GM19467 (cell line): ENCODE results near the gene SALL1.

ENCODE experiments used
- ATAC-seq: cut with Tn5 transposase; IDR thresholded peaks from one replicate; pipeline ENCODE4 v1.9.1; 2021; ENCODE audit warnings: mild to moderate bottlenecking, moderate library complexity; ENCODE audit not compliant: unreplicated experiment

SALL1 gene

DNA sequence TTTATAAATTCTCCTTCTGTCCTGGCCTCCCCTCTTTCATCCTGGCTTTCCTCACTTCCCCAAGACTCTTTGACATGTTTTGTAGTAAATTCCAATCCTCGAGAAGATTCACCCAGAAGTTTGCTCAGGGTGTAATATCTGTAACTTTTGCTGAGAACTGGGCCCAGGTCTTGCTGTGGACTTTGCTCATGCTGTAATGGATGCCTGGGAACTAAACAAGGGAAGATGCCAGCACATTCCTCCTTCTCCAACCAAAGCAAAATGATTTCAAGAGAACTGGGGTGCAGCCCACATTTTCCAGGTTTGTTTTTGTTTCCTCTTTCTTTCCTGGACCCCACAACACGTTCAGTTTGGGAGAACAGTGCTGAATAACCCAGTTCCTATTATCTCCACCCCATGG is 6.6 kb upstream of the SALL1 start:
- ATAC-seq: no peak

DNA sequence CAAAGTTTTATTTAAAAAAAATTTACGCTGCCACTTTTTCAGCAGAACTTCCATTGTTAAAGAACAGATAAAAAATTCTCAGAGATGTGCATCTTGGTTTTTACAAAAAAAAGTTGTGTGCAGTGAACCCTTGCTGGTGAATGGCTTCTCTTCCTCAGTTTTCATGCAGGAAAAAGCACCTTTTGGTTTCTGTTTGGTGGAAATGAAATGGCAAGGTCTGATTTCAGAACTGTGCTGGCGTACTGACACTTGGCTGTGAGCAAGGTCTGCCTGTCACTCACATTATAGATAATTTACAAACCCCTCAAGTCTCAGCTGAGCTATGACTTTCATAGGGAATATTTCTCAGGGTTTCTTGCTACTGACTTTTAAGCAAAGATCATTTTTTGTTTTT is 5.7 kb upstream of the SALL1 start:
- no peak for ATAC-seq

DNA sequence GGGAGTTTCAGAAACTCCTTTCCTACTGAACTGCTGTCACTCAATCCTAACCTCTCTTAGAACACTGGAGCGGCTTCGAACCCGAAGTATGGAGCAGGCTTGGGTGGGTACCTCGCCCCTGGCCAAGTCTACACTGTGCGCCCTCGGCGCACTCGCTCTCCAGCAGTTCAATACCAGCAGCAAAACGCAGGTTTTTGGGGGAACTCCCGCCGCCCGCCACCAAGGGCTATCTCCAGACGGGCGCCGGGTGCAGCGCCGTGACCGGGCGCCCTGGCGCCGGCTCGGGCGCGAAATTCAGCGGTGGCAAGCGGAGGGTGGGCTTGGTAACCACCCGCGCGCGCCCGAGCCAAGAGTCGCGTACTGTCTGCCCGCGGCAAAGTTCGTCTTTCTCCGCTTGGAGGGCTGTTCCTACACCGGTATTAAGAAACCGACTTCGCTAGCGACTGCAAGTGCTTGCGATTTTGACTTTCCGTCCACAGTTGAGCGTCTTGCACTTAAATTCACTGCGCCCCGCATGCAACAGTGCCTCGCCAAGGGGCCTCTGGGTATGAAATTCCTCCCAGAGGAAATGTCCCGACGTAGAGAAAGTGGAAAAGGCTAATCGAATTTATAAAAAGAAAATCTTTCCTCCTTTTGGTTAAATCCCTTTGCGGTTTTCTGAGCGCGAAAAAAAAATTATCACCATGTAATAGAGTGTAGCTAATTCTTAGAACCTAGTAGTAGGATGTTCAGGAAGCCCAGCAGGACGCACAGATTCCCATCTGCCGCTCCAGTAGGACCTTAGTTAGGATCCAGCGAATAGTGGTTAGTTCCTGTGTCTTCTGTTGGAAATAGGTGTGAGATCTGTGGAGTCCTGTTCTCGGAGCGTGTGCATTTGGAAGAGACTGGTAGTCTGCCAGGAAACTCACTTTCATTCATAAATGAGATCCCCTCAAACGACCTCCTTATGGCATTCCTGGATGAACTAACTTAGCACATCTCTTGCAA is 5.0 kb upstream of the SALL1 start:
- no peak for ATAC-seq

DNA sequence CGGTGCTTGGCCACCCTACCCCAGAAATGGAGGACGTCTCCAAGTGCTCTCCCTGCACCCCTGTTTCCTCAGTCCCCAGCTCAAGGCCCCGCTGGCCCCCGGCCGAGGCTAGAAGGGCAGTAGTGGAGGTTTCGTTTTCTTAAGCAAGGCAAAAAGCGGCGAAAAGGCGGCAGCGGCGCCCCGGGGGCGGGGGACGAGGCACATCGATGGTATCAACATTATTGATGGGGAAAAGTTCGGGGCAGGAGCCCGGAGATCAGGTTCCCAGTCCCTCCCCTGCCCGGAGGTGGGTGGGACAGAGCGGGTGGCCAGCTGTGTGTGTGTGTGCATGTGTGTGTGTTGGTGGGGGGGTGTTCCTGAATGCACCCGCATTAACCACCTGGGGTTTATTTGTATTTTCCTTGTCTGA is 4.1 kb upstream of the SALL1 start:
- ATAC-seq: no peak

DNA sequence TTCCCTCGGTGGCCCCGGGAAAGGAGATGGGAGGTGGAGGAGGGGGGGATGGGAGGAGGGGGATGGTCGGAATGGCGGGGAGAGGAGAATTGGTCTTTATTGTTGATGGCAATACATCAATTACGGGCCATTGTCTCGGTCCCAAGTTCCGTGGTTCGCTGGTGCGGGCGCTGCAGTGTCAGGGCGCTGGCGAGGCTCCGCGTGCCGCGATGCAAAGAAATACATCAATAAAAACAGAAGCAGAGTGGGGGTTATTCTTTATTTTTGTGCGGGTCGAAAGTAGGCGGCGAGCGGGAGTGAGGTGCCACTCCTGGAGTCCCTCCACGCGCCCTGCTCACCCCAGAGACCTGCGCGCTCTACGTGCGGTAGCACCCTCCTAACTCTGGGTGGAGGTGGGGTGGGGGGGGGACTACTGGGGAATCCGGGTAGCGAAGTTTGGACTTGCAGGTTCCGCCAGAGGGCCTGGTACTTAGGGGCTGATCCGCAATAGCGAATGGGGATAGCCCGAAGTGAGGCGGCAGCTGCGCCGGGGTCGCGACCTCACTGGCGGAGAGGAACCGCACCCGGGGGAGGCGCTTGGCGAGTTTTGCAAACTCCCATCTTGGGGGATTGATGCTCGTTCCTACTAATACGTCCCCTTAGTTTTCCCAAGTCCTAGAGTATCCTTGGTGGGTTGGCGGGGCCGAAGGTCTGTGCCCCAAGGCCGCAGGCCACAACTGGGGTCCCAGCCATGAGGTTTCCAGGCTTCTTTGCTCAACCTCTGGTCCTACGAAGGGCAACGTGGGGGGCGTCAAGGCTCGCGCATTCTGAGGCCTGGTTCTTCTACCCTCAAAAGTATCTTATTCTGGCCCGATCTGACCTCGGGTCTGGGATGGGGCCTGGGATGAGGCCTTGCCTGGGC is 3.5 kb upstream of the SALL1 start:
- ATAC-seq: no peak

DNA sequence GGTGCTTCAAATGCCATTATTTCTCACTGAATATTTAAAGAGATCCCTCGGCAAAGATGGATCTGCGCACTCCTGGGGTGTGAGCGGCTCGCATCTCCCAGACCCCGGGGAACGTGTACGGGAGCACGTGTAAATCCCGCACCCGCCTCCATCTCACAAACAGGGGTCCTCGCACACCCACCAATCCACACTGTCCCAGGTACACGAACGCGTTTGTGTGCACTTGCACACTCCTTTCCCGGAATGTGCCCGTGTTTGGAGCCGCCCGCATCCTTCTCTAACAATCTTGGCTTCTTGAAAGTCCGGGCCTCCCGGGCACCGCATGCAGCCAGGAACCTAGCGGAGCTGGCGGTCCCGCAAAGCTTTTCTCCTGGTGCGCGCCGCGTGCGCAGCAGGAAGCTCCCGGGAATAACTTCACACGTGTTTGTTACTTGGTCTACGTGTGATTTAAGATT is 2.5 kb upstream of the SALL1 start:
- ATAC-seq: no peak

DNA sequence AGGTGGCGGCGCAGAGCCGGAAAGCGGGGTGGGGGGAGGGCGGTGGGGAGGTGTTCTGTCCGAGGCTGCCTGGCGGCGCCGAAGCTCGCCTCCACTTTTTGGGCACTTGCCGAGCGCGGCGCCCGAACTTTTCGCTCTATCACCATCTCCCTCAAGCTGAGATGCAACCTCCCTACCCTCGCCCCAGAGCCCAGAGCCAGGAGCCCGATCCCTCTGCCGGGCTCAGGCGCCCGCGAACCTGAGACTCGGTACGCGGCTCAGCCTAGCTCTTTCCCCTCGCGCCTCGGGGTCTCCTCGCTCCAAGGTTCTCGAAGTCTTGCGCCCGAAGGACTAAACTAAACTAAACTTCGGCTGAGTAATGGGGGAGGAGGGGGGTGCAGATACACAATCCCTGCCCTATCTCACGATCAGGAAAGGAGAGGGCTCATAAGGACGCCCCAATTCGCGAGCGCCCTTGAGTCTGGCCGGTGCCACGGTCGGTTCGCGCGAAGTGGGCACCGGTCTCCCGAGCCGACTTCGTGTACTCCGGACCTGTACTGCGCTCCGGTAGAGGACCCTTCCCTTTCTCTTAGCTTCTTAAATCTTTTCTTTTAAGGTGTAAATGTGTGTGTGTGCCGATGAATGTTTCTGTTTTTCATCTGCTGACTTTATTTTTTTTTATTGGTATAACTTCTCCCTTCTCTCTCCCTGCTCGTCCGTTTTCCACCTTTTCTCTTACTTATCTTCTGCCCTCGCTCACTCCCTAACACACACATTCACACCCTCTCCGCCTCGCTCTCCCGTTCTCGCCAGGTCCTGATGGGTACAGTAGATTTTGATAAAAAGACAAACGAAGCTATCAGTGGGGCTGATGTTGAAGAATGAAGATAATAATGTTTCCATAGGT is 1.9 kb upstream of the SALL1 start:
- ATAC-seq: no peak

DNA sequence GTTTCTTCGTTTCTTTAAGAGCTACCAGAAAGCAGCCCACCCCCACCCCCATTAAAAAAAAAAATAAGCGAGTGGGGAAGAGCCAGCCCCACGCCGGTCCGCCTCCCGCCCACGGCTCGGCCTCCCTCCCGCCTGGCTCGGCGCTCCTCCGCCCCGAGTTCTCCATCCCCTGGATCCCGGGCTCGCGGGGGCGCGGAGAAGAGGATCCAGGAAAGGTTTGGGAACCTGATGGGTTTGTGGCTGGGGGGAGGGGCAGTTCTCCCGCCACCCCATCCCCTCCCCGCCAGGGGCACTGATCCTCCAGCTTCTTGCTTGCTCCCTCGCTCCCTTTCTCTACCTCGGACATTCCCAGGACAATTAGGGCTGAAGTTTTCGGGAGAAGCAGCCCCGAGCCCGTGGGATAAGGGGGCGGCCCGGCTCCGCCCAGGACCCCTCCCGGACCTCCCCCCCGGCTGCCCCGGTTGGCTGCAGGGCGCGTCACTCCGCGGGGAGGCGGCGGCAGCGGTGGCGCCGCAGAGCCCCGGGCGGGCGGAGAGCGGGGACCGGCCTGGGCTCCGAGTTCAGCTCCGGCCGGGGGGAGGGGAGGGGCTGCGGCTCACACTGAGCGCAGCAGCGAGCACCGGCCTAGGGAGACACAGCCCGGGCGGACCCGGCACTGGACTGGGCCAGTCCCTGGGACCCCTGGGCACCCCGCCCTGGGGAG is 1.0 kb upstream of the SALL1 start:
- no peak for ATAC-seq

DNA sequence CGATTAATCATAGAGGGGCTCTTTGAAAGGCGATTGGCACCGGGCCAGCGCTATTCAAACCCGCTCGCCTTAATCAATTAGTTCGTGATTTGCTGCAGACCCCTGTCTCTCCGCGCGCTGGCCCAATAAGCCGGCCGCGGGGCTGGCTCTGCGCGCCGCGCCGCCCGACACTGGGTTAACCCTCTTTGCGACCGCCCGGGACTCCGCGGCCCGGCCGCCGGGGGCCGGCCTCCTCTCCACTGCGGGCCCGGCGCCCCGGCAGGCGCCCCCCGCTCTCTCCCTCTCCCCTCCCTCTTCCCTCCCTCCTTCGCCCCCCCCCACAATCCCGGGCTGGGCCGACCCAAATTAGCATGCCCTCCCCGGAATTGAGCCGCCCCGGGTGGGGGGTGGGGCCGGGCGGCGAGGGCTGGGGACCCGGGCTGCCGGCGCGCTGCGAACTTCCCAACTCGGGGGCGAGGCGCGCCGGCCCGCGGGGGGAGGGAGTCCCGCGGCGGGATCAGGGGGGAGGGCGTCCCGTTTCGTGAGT is 428 bp upstream of the SALL1 start:
- no peak for ATAC-seq

DNA sequence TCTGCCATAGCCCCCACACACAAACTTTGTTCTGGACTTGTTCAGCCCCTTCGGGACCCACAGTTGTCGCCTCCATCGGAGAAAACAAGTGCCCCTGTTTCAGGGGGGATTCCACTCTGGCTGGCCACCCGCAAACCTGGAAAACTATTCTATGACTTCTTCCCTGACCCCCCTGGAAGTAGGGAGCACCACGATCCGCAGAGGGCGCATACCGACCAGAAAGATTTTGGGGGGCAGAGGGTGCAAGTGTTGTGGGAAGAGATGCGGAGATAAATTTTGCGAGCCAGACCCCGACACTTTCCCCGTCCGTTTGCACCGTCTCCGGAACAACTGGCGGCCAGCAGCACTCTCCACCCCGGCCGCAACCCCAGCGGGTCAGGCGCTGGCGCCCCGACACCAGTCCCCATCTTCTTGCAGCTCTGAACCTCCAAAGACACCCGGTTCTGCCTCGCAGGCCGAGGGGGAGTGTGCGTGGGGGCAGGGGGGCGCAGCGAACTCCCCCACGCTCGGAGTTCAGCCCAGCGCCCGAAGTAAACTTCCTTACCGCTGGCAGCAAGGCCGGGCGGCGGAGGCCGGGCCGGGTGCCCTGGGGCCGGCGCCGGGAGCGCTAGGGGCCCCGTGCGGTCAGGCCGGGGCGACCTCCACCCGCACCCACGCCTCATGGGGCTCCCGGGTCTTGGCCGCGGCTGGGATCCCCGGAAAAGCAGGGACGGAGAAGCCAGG is 744 bp downstream of the SALL1 start:
- ATAC-seq: no peak

DNA sequence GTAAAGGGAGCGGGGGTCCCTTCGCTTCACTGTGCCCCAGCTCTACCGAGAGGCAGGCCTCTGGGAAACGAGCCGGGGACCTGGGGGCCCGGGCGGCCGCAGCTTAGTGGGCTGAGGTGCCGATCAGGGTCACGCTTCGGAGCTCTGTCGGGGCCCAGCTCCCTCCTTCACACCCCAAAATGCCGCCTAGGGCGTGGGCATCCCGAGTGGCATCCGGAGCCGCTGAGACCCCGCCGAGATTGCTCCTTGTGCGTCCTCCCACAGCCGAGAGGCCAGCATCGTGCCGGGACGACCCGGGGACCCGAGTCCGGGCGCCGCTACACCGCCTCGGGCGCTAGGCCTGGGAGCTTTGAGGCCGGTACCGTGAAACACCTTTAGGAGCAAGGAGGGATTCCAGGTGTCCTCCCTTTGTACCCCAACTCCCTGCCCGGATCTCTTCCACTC is 1.3 kb downstream of the SALL1 start:
- no peak for ATAC-seq

DNA sequence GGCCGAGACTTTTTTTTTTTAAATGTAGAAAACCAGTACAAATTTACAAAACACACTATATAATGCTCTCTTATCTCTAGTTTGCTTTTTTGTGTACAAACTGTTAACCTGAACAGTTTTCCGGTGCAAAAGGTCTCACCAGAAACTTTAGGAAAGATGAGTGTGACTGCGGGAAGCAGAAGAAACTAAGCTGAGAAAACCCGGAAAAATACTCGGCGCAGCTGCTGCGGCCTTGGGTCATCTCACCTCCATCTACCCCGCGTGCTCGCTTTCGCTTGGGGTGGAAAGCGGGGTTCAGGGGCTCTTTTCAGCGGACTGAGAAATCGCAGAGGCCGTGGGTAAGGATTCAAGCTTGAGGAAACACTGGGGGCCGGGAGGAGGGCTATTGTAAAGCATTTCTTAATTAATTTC is 1.8 kb downstream of the SALL1 start:
- no peak for ATAC-seq

DNA sequence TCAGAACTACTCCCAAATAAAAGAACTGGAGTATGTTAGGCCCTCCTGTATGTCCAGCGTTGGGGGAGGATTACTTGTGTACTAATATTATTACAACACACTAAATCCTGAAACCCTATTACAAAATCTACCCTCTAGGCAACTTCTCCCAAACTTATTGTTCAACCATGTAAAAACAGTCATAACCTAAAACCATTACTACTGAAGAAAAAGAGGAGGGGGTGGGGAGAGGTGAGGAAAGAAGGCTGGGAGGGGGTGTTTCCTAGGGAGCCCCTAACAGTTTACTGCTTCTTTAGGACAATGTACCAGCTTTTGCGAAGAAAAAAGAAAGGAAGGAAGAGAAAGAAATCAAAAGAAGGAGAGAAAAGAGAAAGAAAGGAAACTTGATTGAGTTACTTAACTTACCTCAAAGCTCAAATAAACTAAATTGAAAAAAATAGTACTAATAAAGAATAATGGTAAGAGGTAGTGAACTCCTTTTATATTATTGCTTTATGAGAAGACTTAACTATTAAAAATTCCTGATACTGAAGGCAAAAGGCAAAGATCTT is 2.3 kb downstream of the SALL1 start:
- ATAC-seq: no peak

DNA sequence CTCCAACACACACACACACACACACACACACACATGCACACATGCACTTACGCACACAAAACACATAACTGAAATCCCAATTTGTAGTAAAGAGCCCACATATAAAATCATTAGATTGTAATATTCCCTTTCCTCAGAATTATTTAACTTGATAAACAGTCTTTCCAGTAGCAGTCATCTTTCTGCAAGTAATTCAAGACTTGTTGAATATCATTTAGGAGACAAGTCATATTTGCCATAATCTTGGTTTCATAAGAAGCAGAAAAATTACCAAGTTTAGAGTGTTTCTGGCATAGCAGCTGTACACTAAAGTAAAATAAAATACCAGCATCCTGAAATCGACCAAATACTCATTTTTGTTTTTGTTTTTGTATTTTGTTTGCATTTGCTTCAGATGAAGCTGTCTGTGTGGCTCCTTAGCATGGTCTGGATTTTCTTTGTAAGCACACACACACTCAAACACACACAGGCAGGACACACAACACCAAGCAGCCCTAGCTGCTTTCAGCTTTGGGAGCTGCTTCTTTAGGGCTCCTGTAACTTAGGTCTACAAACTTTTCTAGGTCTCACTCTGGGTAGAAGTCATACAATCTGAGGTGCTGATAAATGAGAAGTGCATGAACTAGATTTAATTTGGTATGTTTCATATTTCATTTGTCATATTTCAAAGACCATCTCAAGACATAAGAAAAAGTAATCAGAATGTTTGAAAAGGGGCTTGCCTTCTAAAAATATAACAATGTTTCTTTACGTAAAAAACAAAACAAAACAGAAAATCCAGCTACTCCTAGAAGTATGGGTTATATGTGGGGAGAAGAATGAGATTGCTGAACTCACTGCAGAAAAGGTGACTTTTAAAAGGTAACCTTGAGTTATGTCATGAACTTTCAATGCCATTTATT is 3.0 kb downstream of the SALL1 start:
- no peak for ATAC-seq

DNA sequence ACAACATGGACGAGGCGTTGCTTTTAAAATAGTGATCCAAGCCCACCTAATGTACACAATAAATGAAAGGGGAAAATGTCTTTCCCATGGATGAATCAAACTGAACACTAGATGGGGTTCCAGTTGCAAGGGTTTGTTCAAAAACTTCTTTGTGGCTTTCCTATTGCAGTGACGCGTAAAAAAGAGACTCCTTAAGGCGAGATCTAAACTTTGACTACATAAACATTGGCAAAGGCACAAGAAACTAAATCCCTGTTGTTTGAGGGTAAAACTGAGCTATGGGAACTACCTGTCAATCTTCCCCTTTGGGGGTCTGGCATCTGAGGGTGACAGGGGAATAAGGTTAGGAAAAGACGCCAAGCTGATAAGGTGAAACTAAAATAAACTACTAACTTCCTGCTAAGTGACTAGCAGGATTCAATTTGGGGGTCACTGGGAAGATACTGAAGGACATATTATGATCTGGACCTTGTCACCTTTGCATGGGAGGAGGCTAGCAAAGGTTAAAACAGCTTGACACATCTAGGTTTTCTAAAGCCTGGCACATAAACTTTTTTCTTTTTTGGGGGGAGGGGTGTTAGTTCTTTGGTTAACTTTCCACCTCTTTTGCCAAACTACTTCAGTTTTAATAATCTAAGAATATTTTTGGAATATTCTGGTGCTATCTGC is 4.7 kb downstream of the SALL1 start:
- no peak for ATAC-seq

DNA sequence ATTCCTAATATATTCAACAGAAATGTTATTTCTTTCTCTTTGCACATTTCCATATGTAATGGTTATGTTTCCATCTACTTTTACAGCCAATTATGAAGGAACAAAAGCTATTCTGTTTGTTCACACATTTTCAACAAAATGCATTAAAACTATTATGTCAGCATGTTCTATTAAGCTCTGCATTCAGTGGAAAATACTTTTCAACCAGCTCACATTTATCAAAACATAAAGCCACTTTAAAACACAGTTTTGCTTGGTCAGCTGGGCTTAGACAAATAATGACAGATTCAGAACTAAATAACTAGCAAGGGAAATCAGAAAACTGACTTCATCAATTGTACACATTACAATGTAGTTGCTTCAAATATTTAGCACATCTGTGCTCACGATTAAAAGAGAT is 6.9 kb downstream of the SALL1 start:
- ATAC-seq: no peak
